ENCODE results near the gene DNAH17.

DNAH17 gene

DNA sequence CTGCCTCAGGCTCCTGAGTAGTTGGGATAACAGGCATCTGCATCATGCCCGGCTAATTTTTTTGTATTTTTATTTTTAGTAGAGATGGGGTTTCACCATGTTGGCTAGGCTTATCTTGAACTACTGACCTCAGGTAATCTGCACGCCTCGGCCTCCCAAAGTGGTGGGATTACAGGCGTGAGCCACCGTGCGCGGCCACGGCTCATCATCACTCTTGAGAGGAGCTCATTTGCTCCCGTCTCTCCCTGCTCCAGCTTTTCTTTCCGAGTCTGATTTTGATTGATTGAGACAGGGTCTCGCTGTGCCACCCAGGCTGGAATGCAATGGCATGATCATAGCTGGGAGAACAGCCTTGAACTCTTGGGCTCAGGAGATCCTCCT is 186.2 kb downstream of the DNAH17 start:
- H3K9me3 ChIP-seq (replicated peaks; ENCODE audit: insufficient read depth, low read length): no peaks in the 10 kb centered on the region
- 0 out of 2 replicates have a peak, but pooled peaks cover under 1% of the 10 kb centered on the region for H3K4me1 ChIP-seq (ENCODE audit: low read length)
- no peaks in the 10 kb centered on the region for H3K36me3 ChIP-seq (replicated peaks; ENCODE audit: insufficient read depth, low read length)
- H3F3A ChIP-seq (ENCODE audit: insufficient read depth, low read length): no peaks in the 10 kb centered on the region; the same call in 1 of the 2 replicates
- no peak for DNase-seq
- H3K79me2 ChIP-seq (ENCODE audit: low read length): peaks cover 57% of the 10 kb centered on the region
- no peak overlapping the region for H2AFZ ChIP-seq (ENCODE audit: low read length)
- H3K9ac ChIP-seq (ENCODE audit: low read length): no peak overlapping the region
- no peaks in the 10 kb centered on the region for H3K9me2 ChIP-seq (replicated peaks; ENCODE audit: insufficient read depth, low read length)
- H3K27ac ChIP-seq (ENCODE audit: low read length): no peak overlapping the region
- no peaks in the 10 kb centered on the region for H3K27me3 ChIP-seq (replicated peaks; ENCODE audit: insufficient read depth, low read length)
- no peak overlapping the region for H3K4me2 ChIP-seq (ENCODE audit: low read depth, low read length)
- TF ChIP-seq EZH2 (optimal IDR thresholded peaks at IDR 0.05; ENCODE audit: low read depth, low read length): no peak
- TF ChIP-seq, protein P1, sequence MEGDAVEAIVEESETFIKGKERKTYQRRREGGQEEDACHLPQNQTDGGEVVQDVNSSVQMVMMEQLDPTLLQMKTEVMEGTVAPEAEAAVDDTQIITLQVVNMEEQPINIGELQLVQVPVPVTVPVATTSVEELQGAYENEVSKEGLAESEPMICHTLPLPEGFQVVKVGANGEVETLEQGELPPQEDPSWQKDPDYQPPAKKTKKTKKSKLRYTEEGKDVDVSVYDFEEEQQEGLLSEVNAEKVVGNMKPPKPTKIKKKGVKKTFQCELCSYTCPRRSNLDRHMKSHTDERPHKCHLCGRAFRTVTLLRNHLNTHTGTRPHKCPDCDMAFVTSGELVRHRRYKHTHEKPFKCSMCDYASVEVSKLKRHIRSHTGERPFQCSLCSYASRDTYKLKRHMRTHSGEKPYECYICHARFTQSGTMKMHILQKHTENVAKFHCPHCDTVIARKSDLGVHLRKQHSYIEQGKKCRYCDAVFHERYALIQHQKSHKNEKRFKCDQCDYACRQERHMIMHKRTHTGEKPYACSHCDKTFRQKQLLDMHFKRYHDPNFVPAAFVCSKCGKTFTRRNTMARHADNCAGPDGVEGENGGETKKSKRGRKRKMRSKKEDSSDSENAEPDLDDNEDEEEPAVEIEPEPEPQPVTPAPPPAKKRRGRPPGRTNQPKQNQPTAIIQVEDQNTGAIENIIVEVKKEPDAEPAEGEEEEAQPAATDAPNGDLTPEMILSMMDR (IDR thresholded peaks at IDR 0.05; ENCODE audit: low read length): no peak
- no peak for TF ChIP-seq EZH2phosphoT487 (IDR thresholded peaks at IDR 0.05; ENCODE audit: low read length)
- H4K20me1 ChIP-seq (ENCODE audit: insufficient read depth, low read length): peaks cover 6% of the 10 kb centered on the region
- no peak overlapping the region for H3K4me3 ChIP-seq (ENCODE audit: low read length)

GRCh38 chr17:78390241-78391050 is 186.8 kb downstream of the DNAH17 start:
- Histone ChIP-seq H4K20me1 (ENCODE audit: insufficient read depth, low read length) (peaks cover 11% of the 10 kb centered on the region), H3K9ac (ENCODE audit: low read length) (no peak overlapping the region), H2AFZ (ENCODE audit: low read length) (no peak overlapping the region), H3K79me2 (ENCODE audit: low read length) (peaks cover 63% of the 10 kb centered on the region), H3K27ac (ENCODE audit: low read length) (no peak overlapping the region), H3K4me2 (ENCODE audit: low read depth, low read length) (no peak overlapping the region), H3K27me3 (replicated peaks; ENCODE audit: insufficient read depth, low read length) (no peaks in the 10 kb centered on the region), H3F3A (ENCODE audit: insufficient read depth, low read length) (no peaks in the 10 kb centered on the region; the same call in 1 of the 2 replicates), H3K36me3 (replicated peaks; ENCODE audit: insufficient read depth, low read length) (no peaks in the 10 kb centered on the region), H3K4me1 (ENCODE audit: low read length) (peaks cover 6% of the 10 kb centered on the region), H3K9me2 (replicated peaks; ENCODE audit: insufficient read depth, low read length) (no peaks in the 10 kb centered on the region), H3K4me3 (ENCODE audit: low read length) (no peak overlapping the region), H3K9me3 (replicated peaks; ENCODE audit: insufficient read depth, low read length) (no peaks in the 10 kb centered on the region)
- DNase-seq: no peak
- TF ChIP-seq EZH2 (optimal IDR thresholded peaks at IDR 0.05; ENCODE audit: low read depth, low read length): no peak
- TF ChIP-seq EZH2phosphoT487 (IDR thresholded peaks at IDR 0.05; ENCODE audit: low read length): no peak
- TF ChIP-seq, protein P1 (IDR thresholded peaks at IDR 0.05; ENCODE audit: low read length): no peak

DNA sequence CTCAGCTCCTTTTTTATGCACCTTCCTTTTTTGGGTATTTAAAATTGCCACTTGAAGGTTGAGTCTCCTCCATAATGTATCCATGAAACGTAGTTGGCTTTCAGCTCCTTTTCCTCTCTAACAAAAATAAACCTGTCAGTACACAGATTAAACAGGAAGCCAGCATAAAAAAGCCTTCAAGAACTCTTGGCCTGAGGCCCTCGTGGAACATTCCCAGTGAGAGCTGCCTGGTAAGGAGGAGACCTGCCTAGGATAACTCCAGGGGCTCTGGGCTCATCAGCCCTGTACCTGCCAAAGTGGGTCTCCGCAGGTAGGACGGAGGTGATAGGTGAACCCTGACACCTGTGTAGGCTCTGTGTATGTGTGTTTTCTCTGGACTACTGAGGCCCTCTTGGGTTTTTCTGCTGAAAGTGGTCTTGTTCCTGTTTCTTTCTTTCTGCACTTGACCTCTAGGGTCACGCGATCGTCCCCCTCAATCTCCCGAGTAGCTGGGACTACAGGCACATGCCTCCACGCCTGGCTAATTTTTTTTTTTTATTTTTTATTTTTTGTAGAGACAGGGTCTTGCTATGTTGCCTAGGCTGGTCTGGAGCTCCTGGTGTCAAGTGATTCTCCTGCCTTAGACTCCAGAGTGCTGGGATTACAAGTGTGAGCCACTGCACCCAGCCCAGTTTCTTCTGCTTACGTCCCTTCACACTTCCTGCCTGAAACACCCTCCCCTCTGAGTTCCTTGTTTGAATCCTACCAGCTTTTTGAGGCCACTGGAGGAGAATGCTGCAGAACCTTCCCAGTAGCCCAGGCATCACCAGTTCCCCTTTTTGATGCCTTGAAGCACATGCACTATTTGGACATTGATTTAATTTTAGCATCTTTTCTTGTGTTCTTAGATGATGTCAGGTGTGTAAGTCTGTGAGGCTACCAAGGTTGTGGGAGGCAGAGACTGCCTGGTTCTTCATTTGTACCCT is 188.9 kb downstream of the DNAH17 start:
- no peak overlapping the region for H2AFZ ChIP-seq (ENCODE audit: low read length)
- H3K4me3 ChIP-seq (ENCODE audit: low read length): no peak overlapping the region
- no peaks in the 10 kb centered on the region for H3K36me3 ChIP-seq (replicated peaks; ENCODE audit: insufficient read depth, low read length)
- no peaks in the 10 kb centered on the region for H3K27me3 ChIP-seq (replicated peaks; ENCODE audit: insufficient read depth, low read length)
- H3K27ac ChIP-seq (ENCODE audit: low read length): no peak overlapping the region
- H4K20me1 ChIP-seq (ENCODE audit: insufficient read depth, low read length): peaks cover 11% of the 10 kb centered on the region
- H3K9ac ChIP-seq (ENCODE audit: low read length): no peak overlapping the region
- H3K79me2 ChIP-seq (ENCODE audit: low read length): peaks cover 85% of the 10 kb centered on the region
- DNase-seq: no peak
- H3K9me2 ChIP-seq (replicated peaks; ENCODE audit: insufficient read depth, low read length): no peaks in the 10 kb centered on the region
- H3F3A ChIP-seq (ENCODE audit: insufficient read depth, low read length): no peaks in the 10 kb centered on the region; the same call in 1 of the 2 replicates
- TF ChIP-seq EZH2phosphoT487 (IDR thresholded peaks at IDR 0.05; ENCODE audit: low read length): no peak
- TF ChIP-seq EZH2 (optimal IDR thresholded peaks at IDR 0.05; ENCODE audit: low read depth, low read length): no peak
- TF ChIP-seq, protein P1 (IDR thresholded peaks at IDR 0.05; ENCODE audit: low read length): no peak
- no peak overlapping the region for H3K4me2 ChIP-seq (ENCODE audit: low read depth, low read length)
- H3K9me3 ChIP-seq (replicated peaks; ENCODE audit: insufficient read depth, low read length): no peaks in the 10 kb centered on the region
- H3K4me1 ChIP-seq (ENCODE audit: low read length): peaks cover 21% of the 10 kb centered on the region

Measured in MM.1S (cell line).